Lower leg skin (tissue), 3 donors: ENCODE data around the gene ATXN2L.

ENCODE experiments used
- CTCF ChIP-seq, 3 donors: fragments of 450-650 bp; IDR thresholded peaks; one replicate each; pipeline ENCODE4 v1.5.1; 2016; ENCODE audit warnings: antibody characterized with exemption in 3 of 3, mild to moderate bottlenecking in 3 of 3, moderate library complexity in 2 of 3
- POLR2A ChIP-seq, 2 donors: fragments of 450-650 bp; IDR thresholded peaks; one replicate each; pipeline ENCODE4 v1.6.1; 2016 to 2017; ENCODE audit warnings: antibody characterized with exemption in 2 of 2, mild to moderate bottlenecking in 1 of 2, moderate library complexity in 1 of 2

- TF ChIP-seq CTCF (IDR thresholded peaks at IDR 0.05) (no peak), POLR2A (IDR thresholded peaks at IDR 0.05) (no peak)
Observed at GRCh38 chr16:28829747-28830146, 6.9 kb downstream of the ATXN2L start.
